GM18867 (cell line): ENCODE measurements around the gene WAC.
"Not testable (repeated sequence)": the region's sequence is repeated elsewhere in the genome, so short reads cannot be mapped to it uniquely, and the experiment has no call there.

Experiments
- ATAC-seq: cut with Tn5 transposase; IDR thresholded peaks from one replicate; pipeline ENCODE4 v1.9.1; 2021; ENCODE audit warnings: mild to moderate bottlenecking, moderate library complexity; ENCODE audit not compliant: unreplicated experiment

WAC gene

DNA sequence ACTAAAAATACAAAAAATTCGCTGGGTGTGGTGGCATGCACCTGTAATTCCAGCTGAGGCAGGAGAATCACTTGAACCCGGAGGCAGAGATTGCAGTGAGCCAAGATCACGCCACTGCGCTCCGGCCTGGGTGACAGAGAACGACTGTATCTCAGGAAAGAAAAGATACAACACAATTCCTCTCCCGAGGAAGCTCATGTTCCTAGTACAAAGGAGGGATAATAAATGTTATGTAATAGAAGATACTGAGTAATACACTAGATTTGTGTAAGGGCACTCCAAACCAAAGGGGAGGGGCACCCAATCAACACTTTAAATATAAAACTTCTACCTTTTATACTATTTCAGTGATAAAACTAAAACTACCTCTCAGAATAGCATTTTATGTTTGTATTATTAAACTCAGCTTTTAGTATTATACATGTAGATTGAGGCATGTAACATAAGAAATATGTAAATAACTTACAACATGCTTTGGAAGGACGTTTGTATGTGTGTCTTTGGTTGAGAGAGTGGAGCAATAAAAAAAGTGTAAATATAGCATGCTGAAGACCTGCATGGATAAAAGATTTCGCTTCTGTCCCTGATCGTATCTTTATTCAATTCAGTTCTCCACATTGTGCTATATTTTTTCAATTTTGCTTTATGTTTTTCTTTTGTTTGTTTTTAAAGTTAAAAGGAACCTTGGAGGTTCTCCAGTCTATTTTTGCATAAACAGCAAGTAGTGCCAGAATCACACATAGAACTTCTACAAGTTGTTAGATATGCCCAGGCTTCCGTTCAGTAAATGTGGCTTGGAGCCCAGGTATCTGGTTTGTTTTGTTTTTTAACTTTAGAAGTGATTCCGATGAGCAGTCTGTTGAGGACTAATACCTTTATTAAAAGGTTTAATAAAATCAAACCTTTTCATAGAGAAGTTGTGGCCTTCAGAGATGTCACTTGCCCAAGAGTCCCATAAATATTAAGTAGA is 71.9 kb downstream of the WAC start:
- no peak for ATAC-seq

DNA sequence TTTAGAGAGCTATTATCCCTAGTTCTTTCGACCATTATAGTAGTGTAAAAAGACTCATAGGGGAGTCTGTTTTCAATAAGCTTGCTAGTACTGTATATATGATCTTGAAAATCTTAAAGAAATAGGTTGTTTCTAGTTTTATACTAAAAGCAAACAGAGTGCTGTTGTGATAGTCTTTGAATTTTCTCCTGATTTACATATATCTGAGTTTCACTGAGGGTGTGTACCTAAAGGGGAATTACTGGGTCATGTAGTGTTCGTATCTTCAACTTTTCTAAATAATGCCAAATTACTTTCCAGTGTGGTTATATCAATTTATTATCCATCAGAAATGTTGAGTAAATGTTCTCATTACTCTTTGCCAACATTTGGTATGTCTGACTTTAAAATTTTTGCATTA is 73.7 kb downstream of the WAC start:
- no peak for ATAC-seq

DNA sequence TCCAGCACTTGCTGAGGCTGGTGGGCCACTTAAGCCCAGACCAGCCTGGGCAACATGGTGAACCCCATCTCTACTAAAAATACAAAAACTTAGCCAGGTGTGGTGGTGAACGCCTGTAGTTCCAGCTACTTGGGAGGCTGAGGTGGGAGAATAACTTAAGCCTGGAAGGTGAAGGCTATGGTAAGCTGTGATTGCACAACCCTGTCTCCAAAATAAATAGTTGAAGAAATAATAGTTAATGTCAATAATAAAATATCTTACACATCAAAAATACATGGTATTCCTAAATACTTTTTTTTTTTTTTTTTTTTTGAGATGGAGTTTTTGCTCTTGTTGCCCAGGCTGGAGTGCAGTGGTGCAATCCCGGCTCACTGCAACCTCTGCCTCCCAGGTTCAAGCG is 76.7 kb downstream of the WAC start:
- not testable (repeated sequence) for ATAC-seq

DNA sequence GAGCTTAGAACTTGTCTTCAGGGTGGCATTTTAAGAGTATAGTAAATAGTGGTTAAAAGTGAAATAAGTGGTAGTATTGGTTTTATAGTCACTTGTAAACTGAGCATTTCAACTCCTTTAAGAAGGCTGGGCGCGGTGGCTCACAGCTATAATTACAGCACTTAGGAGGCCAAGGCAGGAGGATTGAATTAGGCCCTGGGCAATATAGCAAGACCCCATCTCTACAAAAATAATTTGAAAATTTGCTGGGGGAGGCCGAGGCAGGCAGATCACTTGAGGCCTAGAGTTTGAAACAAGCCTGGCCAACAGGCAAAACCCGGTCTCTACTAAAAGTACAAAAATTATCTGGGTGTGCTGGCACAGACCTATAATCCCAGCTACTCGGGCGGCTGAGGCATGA is 80.0 kb downstream of the WAC start:
- no peak for ATAC-seq

DNA sequence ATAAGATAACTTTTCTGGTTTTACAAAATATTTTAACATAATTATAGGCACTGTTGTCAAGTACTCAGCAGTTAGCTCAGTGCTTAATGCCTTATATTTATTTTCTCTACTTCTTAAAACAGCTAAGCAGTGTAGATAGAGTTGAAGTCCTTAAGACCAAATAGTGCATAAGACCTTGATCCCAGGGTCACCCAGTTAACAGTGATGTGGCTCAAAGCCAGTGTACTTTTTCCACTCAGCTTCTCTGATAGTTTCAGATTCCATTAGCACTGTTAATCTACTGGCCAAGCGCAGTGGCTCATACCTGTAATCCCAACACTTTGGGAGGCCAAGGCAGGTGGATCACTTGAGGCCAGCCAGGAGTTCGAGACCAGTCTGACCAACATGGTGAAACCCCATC is 83.6 kb downstream of the WAC start:
- no peak for ATAC-seq

DNA sequence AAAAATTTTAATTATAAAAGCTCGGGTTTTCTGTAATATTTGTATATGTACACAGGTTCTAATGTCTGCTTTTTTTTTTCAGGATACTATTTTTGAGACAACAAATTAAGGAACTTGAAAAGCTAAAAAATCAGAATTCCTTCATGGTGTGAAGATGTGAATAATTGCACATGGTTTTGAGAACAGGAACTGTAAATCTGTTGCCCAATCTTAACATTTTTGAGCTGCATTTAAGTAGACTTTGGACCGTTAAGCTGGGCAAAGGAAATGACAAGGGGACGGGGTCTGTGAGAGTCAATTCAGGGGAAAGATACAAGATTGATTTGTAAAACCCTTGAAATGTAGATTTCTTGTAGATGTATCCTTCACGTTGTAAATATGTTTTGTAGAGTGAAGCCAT is 86.5 kb downstream of the WAC start:
- ATAC-seq: no peak

DNA sequence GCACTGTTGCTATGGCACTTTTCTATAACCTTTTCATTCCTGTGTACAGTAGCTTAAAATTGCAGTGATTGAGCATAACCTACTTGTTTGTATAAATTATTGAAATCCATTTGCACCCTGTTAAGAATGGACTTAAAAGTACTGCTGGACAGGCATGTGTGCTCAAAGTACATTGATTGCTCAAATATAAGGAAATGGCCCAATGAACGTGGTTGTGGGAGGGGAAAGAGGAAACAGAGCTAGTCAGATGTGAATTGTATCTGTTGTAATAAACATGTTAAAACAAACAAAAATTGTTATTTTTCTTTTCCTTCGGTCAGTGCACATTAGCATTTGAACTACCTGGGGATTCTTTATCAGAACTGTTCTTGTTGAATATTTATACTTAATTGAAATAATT is 87.3 kb downstream of the WAC start:
- ATAC-seq: no peak

DNA sequence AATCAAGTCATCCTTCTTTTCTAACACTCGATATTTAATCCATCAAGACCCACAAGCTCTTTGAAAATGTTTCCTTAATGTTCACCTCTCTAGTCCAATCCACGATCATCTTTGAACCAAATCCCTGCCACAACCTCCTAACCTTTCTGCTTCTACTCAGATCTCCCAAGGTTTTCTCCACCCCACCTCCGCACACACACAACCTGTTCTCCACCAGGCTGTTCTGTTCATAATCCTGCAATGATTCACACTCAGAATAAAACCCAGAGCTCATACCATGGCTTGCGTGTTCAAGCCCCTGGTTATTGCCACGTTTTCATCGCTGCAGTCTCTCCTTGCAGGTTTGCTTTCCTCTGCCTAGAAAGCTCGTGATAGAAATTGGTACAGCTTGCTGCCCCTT is 90.6 kb downstream of the WAC start:
- ATAC-seq: no peak

DNA sequence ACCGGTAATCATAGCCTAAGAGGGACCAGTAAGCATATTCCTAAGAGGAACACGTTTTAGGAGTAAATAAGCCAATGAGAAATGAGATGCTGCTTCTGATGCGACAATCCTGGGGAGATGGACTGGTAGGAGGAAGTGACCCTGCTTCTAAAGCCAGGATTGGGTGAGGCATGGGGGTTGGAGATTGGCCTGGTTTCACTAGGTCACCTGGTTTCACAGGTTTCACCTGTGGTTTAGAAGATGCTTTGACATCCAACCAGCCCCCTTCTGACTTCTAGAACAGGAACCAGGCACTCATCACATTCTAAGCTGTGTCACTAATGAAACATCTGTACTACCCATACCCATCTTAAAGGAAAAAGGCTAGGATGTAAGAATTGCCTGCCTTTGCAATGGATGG is 91.4 kb downstream of the WAC start:
- ATAC-seq: peak; percentile 63

DNA sequence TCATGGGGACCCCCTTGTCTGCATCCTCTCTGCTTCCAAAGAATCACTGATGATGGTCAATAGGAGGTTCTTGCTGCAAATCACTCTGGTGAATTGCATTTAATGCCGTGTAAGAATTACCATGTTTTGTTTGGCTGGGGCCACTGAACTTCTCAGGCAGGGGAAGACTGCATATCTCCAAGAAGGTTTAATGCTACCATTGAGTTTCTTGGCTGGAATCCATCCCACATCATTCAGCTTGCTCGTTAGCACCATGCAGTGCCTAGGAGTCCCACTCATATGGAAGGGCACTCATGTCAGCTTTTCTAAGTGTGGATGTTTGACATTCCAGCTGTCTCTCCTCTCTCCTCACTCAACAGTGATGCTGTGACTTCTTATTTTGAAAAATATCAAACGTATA is 94.2 kb downstream of the WAC start:
- no peak for ATAC-seq

DNA sequence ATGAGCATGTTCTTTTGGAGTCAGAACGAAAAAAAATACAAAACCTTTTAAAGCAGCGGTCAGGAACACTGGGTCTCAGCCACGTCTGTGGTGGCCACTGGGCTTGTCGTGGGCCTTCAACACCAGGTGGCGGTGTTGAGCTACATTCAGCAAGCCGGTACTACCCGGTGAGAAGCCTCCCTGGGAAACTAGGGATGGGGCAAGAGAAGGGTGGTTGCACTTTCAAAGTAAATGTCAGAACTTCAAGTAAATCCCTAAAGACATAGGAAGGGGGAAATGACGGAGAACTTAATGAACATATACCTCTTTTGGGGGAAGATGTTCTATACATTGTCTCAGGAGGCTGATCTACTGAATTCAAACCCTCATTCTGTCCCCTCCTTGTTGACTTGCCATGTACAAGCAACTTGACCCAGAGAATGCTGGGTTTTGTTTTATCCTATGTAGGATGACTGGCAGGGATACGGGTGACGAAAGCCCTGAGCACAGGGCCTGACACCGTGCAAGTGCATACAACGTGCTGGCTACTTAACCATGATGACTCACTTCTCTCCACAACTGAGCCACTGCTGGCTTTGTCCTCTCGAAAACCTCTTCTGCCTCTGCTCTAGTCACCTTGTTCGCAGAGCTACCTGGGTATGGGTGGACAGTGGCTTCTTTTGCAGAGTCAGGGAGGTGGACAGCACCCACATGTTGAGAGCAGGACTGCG is 95.4 kb downstream of the WAC start:
- peak; percentile 76 for ATAC-seq

DNA sequence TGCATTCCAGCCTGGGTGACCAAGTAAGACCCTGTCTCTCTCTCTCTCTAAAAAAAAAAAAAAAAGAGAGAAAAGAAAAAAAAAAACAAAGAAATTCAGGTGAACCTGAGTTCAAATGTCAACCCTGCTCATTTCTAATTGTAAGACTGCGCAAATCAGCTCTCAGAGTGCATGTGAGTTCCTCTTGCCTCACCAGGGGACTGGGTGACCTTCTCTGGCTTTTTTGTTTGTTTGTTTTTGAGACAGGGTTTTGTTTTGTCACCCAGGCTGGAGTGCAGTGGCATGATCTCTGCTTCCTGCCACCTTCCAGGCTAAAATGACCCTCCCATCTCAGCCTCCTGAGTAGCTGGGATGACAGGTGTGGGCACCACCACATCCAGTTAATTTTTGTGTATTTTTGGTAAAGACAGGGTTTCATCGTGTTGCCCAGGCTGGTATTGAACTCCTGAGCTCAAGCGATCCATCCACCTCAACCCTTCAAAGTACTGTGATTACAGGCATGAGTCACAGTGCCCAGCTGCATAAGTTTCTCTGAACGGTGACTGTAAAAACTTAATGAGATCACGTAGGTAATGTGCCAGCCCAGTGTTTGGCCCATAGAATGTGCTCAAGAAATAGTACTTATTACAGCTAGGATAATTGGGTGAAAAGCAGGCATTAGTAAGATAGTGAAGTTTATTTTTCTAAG is 99.1 kb downstream of the WAC start:
- no peak for ATAC-seq

DNA sequence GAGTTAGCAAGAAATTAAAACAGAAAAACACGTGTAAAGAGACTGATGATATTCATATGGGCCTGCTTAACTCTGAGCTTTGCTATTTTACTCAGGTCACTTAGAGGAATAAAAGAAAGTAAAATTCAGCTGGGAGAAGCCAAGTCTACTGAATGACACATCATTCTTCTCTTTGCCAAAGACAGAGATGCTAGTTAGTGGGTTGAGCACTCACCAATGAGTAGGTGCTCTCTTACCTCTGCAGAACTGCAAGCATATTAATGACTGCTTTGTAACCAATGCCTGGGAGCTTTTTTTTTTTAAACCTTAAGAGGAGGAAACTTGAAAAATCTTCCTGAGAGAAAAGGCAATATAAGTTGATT is 99.6 kb downstream of the WAC start:
- no peak for ATAC-seq

DNA sequence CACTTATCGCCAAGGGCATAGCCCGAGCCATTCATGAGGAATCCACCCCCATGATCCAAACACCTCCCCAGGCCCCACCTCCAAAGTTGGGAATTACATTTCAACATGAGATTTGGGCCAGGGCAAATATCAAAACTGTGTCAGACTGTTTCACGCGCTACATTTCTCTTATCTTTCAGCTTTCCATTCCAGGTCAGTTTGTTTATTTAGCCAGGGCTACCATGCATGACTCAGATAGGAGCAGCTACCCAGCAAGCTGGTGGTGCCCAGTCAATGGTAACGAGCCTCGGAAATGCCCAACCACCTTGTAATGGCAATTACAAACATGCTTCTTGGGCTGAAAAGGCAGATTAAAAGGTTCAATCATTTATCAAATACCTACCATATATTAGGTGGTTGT is 100.8 kb downstream of the WAC start:
- no peak for ATAC-seq

DNA sequence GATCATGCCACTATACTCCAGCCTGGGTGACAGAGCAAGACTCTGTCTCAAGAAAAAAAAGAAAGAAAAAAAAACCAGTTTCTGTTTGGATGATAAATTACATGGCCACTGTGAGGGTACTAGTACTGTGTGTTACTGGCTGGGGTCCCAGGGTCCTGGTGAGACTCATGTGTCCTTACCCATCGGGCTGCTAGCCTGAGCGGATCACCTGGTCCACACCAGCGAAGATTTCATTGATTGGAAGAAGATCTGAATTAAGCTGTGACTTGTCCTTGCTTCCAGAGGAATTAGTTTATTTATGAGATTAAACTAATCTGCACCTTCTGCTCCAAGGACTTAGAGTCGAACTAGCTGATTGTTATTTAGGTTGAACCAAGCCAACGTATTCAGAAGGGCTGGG is 104.4 kb downstream of the WAC start:
- ATAC-seq: no peak

DNA sequence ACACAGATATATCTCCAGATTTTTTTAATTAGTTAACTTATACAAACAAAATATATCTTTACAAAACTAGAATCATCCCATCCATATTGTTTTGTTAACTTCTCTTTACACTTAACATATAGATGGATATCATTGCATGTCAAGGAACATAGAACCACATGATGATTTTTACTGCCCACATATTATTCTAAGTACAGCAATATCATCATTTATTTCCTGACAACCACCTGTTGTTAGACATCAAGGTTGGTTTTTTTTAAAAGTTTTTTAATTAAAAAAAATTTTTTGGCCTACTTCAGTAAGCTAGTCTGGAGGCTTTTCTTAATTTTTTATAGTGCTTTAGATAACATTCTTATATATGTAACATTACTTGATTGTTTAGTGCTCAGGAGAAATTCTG is 105.5 kb downstream of the WAC start:
- no peak for ATAC-seq

DNA sequence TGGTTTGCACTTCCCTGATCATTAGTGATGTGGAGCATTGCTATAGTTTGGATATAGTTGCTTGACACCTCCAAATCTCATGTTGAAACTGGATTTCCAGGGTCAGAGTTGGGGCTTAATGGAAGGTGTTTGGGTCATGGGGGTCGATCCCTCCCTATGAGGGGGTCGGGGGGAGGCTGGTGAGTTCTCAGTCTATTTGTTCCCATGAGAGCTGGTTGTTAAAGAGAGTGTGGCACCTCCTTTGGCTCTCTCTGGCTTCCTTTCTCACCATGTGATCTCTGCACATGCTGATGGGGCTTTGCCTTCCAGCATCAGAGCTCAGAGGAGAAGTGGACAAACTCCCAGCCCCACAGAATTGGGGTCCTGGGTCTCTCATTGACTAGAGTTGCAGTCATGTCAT is 107.6 kb downstream of the WAC start:
- no peak for ATAC-seq

DNA sequence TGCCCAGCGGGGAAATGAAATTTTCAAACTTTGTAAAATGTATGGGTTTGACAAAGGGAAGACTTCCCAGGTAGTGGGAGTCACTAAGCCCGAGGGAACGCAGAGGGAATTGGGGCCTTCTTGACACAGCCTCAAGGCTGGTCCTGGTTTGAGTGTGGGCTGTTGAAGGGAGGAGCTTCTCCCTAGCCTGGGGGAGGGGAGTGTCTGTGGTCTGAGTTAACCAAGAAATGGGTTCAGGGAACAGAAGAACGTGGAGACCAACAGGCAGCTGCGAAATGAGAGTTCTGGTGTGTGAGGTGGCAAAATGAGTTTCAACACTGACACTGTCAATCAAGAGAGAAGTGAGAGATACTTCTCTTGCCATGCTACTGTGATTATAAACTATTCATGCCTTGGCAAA is 111.7 kb downstream of the WAC start:
- ATAC-seq: no peak

DNA sequence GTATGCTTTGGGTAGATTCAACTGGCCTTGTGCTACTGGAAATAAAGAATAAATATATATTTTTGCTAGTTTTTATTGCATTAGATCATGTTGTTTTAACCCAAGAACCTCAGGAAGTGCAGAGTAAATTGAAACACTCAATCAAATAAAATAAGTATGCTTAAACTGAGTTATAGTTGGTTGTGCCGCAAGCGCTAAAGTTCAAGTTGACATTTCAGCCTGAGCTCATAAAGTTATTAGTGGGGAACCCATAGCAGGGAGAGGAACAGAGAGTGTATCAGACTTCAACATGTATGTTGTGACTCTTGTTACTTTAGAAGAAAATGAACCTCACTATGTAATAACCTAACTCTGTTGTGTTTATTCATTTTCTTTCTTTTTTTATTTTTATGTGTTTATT is 119.2 kb downstream of the WAC start:
- ATAC-seq: no peak

DNA sequence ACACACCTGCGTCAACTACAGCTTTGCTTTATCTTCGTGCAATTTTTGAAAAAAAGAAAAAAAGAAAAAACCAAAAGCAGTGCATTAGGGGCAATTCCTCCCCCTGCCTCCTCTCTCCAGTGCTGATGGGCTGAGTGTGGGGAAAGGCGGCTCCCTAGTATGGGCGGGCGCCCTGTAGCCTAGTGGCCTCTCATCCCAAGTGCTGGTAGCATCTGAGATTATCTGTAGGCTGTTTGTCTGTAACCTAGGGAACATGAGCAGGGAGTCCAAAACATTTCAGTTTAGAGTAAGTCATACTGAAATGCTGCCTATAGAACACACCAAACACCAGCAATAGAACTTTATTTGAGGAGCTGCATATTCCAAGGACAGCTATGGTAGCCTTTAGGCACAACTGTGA is 119.8 kb downstream of the WAC start:
- ATAC-seq: no peak

DNA sequence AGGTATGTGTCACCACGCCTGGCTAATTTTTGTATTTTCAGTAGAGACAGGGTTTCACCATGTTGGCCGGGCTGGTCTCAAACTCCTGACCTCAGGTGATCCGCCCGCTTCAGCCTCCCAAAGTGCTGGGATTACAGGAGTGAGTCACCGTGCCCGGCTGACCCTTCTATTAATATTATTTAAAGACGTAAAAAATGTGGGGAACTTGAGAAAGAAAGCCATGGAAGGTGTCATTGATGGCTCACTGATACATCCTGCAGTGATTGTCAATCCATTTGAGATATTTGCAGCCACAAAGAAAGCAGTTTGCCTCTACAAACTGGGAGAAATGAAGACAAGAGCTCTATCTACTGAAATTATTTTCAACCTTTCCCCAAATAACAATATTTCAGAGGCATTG is 125.9 kb downstream of the WAC start:
- ATAC-seq: not testable (repeated sequence)

DNA sequence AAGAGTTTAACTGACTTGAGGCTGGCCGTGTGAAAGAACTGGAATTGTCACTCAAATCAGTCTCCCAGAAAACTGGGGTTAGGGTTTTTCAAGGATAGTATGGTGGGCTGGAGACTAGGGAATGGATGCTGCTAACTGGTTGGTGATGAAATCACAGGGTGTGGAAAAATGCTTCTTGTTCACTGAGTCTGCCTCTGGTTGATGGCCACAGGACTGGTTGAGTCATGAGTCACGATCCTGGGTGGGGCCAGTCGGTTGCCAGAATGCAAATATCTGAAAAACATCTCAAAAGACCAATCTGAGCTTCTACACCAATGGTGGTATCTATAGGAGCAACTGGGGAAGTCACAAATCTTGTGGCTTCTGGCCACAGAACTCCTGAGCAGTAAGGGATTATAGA is 128.1 kb downstream of the WAC start:
- no peak for ATAC-seq
